PFSK-1 (cell line): Measurements from ENCODE around the gene NOXO1.

ENCODE experiments used
- FOXP2 ChIP-seq: optimal IDR thresholded peaks from 2 replicates; pipeline ENCODE3; 2011; ENCODE audit warnings: borderline replicate concordance, control low read depth, inconsistent platforms; ENCODE audit not compliant: insufficient read depth; ENCODE audit errors: extremely low read length, extremely low read depth
- POLR2AphosphoS5 ChIP-seq: IDR thresholded peaks from 2 replicates; pipeline ENCODE4 v1.6.1; 2012; ENCODE audit warnings: low read depth, mild to moderate bottlenecking, control low read depth, low read length, moderate library complexity
- REST ChIP-seq, 2 experiments: IDR thresholded peaks; 2 replicates each; pipeline versions ENCODE4 v1.6.1 to v1.8.0; 2011 to 2012; ENCODE audit warnings: low read depth in 2 of 2, low read length in 2 of 2, control low read depth in 1 of 2, inconsistent platforms in 1 of 2, mild to moderate bottlenecking in 1 of 2, moderate library complexity in 1 of 2; ENCODE audit not compliant: insufficient read depth in 1 of 2
- SIN3A ChIP-seq: IDR thresholded peaks from 2 replicates; pipeline ENCODE4 v1.6.1; 2012; ENCODE audit warnings: mild to moderate bottlenecking, low read length, moderate library complexity, borderline replicate concordance; ENCODE audit not compliant: insufficient read depth
- TAF1 ChIP-seq: IDR thresholded peaks from 2 replicates; pipeline ENCODE4 v1.6.1; 2012; ENCODE audit warnings: low read length, control low read depth, borderline replicate concordance; ENCODE audit not compliant: insufficient read depth

The NOXO1 gene

DNA sequence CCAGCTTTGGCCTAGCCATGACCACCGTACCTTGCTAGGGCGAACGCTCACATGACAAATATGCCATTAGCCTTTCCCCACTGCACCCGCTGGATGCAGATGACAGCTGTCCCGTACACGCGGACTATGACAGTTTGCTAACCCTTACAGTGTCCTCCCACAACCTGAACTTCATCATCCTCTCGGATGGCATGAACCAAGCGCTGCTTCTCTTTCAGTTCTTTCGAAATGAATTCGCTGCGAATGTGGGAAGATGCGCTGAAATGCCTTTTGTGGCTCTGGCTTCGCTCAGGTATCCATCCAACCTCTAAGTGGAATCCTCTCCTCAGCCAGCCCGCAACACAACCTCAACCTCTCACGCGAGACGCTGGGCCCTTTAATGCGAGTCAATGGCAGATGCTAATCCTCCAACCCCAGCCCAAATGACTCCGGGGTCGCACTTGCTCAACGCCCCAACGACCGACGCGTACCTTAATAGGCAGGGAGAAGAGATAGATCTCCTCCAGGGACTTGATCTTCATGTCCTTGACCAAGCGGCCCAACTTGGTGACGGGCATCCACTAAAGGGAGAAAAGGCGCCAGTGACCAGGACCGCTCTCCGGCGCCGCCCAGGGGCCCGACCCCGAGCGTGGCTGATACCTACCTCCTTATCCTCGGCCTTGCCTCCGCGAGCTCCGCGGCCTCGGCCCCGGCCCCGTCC, 17.3 kb downstream of the NOXO1 start:
- TF ChIP-seq REST (IDR thresholded peaks at IDR 0.05; ENCODE audit: insufficient read depth in 1 of 2, low read depth in 2 of 2, low read length in 2 of 2): no peak
- 0 out of 2 replicates have a peak, but pooled peaks have one; percentile 4 for TF ChIP-seq POLR2AphosphoS5

GRCh38 chr16:1962161-1963153, 18.8 kb downstream of the NOXO1 start:
- TF ChIP-seq POLR2AphosphoS5: 0 out of 2 replicates have a peak, but pooled peaks have one; percentile 34

- peak; percentile 61; the same call in 1 of the 2 replicates for TF ChIP-seq POLR2AphosphoS5
- no peak for TF ChIP-seq REST (IDR thresholded peaks at IDR 0.05; ENCODE audit: insufficient read depth in 1 of 2, low read depth in 2 of 2, low read length in 2 of 2)
Measured at GRCh38 chr16:1961651-1962067, 19.6 kb downstream of the NOXO1 start.

DNA sequence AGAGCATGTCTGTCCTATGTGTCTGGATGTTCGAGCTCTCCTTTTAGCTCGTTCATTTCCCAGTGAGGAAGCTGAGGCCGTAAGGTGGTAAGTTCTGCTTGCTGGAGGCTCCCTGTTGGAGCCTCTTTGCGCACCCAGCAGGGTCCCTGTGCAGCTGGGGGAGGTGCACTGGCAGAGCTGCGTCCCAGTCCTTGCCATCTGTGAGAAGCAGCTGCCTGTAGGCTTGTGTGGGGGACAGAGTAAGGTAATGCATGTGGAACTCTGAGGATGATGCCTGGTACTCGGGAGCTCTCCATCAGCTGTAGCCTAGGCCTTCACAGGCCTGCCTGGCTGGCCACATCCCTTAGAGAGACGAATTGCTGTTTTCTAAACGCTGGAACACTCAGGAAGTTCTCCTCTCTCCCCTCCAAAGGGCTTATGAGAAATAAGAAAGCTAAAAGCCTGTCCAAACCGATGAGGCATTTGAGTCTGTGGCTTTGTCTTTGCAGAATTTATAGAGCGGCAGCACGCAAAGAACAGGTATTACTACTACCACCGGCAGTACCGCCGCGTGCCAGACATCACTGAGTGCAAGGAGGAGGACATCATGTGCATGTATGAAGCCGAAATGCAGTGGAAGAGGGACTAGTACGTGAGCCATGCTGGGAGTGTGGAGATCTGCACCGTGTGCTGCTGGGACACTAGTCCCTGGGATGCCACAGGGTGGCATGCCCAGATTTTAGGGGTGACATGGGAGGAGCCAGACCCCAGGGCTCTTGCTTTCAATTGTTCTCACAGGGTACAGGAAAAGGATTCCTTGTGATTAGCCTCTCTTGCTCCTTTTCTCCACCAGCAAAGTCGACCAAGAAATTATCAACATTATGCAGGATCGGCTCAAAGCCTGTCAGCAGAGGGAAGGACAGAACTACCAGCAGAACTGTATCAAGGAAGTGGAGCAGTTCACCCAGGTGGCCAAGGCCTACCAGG, 20.3 kb downstream of the NOXO1 start:
- TF ChIP-seq REST (IDR thresholded peaks at IDR 0.05; ENCODE audit: insufficient read depth in 1 of 2, low read depth in 2 of 2, low read length in 2 of 2): 0 out of 4 replicates have a peak, but pooled peaks of 1 of the 2 experiments have one; percentile 12
- TF ChIP-seq TAF1: 0 out of 2 replicates have a peak, but pooled peaks have one; percentile 40
- peak; percentile 92; the same call in 1 of the 2 replicates for TF ChIP-seq SIN3A
- no peak for TF ChIP-seq FOXP2
- TF ChIP-seq POLR2AphosphoS5: peak; percentile 84

DNA sequence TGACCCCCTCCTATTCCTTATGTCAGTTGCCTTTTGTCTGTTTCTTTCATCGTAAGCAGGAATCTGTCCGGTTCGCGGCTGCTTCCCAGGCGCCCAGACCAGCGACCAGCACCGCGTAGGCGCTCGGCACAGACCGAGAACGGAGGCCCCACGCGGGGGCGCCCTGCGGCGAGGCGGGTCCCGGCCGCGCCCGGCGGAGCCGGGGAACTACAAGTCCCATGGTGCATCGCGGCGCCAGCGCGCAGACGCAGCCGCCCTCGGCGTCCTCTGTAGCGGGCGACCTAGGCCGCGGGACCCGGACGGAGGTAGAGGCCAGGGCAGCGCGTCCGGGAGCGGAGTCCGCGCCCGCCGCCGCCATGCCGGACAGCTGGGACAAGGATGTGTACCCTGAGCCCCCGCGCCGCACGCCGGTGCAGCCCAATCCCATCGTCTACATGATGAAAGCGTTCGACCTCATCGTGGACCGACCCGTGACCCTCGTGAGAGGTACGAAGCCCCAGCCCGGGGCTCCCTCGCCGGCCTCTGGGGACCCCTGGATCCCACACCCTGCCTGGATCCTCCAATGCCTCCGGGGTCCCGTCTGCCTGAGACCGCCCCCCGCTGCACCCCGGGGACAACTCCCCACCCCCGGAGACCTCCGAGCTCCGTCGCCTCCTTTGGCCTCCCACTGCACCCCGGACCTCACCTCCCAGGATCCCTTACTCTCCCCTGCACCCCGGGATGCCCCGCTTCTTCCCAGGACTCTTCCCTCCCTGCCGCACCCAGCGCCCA, 21.8 kb downstream of the NOXO1 start, which contains the start of gene NDUFB10:
Gene NDUFB10, plus strand, starts transcription at position 270 of the 771 bp plus-strand sequence. Its CDS starts 87 bp downstream, at position 357.
- TF ChIP-seq TAF1: peak; percentile 86
- no peak for TF ChIP-seq SIN3A
- TF ChIP-seq FOXP2: no peak
- peak; percentile 21 to 36; a peak in 1 of 4 replicates for TF ChIP-seq REST (IDR thresholded peaks at IDR 0.05; ENCODE audit: insufficient read depth in 1 of 2, low read depth in 2 of 2, low read length in 2 of 2)
- TF ChIP-seq POLR2AphosphoS5: peak; percentile 89
